ENCODE data around the gene CACNA1G. TPM values are rescaled to one million over a fixed set of nuclear protein-coding genes. Genes with fewer than 3 reads are reported as not detected.

Gene CACNA1G
- total RNA-seq, 4 donors from 2014 or later, result under 0.01 to 28.9 (median 6.0) TPM

DNA sequence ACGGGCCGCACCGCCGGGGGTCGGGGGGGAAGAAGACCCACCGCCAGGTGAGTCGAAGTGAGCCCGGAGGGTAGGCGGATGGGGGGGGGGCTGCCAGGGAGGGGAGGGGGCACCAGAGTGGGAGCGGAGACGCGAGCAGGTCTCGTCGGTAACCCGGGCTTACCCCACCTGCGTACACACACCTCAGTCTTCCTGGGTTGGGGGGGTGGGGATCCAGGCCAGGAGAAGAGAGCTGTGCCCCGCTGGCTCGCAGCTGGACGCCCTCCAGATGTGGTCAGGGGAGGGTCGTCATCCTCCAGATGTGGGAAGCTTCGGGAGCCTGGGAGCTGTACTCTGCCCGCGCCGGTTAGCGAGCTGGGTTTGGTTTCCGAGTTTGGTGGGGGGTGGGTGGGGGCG is 1.2 kb downstream of the CACNA1G start:
- TF ChIP-seq POLR2A (IDR thresholded peaks at IDR 0.05), result no peak
- TF ChIP-seq, protein P1, sequence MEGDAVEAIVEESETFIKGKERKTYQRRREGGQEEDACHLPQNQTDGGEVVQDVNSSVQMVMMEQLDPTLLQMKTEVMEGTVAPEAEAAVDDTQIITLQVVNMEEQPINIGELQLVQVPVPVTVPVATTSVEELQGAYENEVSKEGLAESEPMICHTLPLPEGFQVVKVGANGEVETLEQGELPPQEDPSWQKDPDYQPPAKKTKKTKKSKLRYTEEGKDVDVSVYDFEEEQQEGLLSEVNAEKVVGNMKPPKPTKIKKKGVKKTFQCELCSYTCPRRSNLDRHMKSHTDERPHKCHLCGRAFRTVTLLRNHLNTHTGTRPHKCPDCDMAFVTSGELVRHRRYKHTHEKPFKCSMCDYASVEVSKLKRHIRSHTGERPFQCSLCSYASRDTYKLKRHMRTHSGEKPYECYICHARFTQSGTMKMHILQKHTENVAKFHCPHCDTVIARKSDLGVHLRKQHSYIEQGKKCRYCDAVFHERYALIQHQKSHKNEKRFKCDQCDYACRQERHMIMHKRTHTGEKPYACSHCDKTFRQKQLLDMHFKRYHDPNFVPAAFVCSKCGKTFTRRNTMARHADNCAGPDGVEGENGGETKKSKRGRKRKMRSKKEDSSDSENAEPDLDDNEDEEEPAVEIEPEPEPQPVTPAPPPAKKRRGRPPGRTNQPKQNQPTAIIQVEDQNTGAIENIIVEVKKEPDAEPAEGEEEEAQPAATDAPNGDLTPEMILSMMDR (IDR thresholded peaks at IDR 0.05), result no peak
- Histone ChIP-seq H3K4me1 (peaks cover 0 to 44% of the 10 kb centered on the region in 2 donors), H3K9me3 (no peaks in the 10 kb centered on the region), H3K27ac (no peak overlapping the region), H3K36me3 (no peaks in the 10 kb centered on the region), H3K4me3 (peak overlapping the region; percentile 32 to 48), H3K27me3 (peaks cover 0 to 12% of the 10 kb centered on the region in 2 donors)
- DNase-seq, result no peak
- intact Hi-C loops (cut with DNase I; ENCODE audit: low total_unique reads), result no loop called here

DNA sequence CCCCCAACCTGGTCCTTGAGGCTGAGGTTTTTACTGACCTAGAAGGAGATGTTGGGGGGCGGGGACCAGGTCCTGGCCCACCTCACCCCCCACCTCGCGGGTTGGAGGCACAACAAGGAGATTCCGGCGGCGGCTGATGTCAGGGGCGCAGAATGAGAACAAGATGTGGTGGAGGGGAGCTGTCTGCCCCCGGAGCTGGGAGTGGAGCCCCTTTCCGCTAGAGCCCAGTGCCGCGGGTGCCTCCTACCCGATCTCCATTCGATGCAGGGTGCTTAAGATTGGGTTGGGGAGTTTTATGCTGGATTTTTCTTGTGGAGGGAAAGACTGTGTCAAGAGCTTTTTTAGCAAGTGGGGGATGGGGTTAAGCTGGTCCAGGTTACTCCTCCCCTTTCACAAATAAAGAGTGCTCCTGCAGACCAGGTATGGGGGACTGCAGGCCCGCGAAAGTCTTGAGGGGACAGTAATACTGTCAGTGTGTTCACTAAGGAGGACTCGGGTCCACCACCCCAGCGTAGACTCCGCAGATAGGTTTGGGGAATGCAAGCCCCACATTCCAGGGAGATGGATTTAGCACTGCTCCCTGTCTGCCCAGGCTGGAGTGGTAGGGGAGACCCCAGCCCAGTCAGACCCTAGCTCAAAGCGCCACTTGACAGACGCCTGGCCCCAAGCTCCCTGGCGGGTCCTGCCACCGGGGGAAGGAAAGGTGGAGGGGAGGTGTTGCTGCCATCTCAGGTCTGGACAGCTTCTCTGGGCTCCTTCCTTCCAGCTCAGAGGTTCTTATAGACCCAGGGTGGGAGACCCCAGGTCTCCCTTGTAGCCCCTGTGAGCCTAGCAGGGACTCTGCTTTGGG is 2.0 kb downstream of the CACNA1G start:
- Histone ChIP-seq H3K4me1 (peaks cover 0 to 44% of the 10 kb centered on the region in 2 donors), H3K9me3 (no peaks in the 10 kb centered on the region), H3K36me3 (no peaks in the 10 kb centered on the region), H3K4me3 (no peak overlapping the region), H3K27me3 (peaks cover 0 to 12% of the 10 kb centered on the region in 2 donors), H3K27ac (peak overlapping the region in 1 of 2 donors; percentile 17)
- intact Hi-C loops (cut with DNase I; ENCODE audit: low total_unique reads), result no loop called here
- no peak for DNase-seq
- TF ChIP-seq, protein P1 (IDR thresholded peaks at IDR 0.05), result no peak
- TF ChIP-seq POLR2A (IDR thresholded peaks at IDR 0.05), result no peak

DNA sequence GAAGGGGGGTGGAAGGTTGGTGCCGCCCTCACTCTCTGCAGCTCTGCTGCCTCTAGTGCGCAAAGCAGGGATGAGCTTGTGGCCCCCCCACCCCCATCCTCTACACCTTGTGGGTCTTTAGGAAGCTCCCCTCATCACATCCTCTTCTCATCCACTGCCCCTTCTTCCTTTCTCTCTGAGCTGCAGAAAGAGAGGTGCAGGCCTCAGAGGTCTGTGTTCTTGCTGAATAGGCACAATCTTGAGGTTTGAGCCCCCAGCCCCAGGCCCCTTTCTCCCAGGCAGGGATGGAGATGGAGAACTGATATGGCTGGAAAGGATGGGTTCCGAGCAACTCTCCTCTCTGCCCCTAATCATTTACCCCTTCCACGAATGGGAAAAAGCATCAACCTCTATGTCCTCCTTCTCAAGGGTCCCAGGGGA is 2.6 kb downstream of the CACNA1G start:
- no peak for TF ChIP-seq POLR2A (IDR thresholded peaks at IDR 0.05)
- TF ChIP-seq, protein P1 (IDR thresholded peaks at IDR 0.05), result no peak
- H3K4me3 ChIP-seq, result no peak overlapping the region
- intact Hi-C loops (cut with DNase I; ENCODE audit: low total_unique reads), result no loop called here
- H3K36me3 ChIP-seq, result no peaks in the 10 kb centered on the region
- H3K27me3 ChIP-seq, result peaks cover 0 to 12% of the 10 kb centered on the region in 2 donors
- H3K4me1 ChIP-seq, result peaks cover 0 to 44% of the 10 kb centered on the region in 2 donors
- peak overlapping the region in 1 of 2 donors; percentile 85 for H3K27ac ChIP-seq
- no peak for DNase-seq
- H3K9me3 ChIP-seq, result no peaks in the 10 kb centered on the region

DNA sequence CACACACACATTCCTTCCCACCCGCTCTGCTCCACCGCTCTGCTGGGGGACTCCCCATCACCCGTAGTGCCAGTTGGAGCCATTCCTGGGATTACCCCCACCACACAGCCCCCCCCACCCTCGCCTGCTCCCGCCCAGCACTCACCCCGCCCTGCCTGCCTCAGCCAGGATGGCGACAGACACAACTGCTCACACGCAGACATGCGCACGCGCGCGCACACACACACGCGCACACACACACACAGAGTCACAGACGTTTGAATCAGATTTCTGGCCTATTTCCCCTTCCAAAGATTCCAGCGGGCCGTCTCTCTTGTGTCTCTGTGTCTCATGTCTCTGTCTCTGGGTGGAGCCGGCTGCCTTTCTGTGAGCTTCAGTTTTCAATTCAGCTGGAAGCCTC is 4.4 kb downstream of the CACNA1G start:
- peak; percentile 84 to 89 for DNase-seq
- Histone ChIP-seq H3K4me3 (no peak overlapping the region), H3K4me1 (peaks cover 0 to 30% of the 10 kb centered on the region in 2 donors), H3K27ac (peak overlapping the region; percentile 71 to 85), H3K27me3 (peaks cover 0 to 12% of the 10 kb centered on the region in 2 donors), H3K36me3 (no peaks in the 10 kb centered on the region), H3K9me3 (no peaks in the 10 kb centered on the region)
- TF ChIP-seq, protein P1 (IDR thresholded peaks at IDR 0.05), result no peak
- no peak for TF ChIP-seq POLR2A (IDR thresholded peaks at IDR 0.05)
- intact Hi-C loops (cut with DNase I; ENCODE audit: low total_unique reads), result no loop called here
